HG03571 (cell line): ENCODE measurements around the gene HHAT.

Experiments used
- ATAC-seq: cut with Tn5 transposase; IDR thresholded peaks from one replicate; pipeline ENCODE4 v1.9.1; 2021; ENCODE audit not compliant: unreplicated experiment

Gene HHAT

DNA sequence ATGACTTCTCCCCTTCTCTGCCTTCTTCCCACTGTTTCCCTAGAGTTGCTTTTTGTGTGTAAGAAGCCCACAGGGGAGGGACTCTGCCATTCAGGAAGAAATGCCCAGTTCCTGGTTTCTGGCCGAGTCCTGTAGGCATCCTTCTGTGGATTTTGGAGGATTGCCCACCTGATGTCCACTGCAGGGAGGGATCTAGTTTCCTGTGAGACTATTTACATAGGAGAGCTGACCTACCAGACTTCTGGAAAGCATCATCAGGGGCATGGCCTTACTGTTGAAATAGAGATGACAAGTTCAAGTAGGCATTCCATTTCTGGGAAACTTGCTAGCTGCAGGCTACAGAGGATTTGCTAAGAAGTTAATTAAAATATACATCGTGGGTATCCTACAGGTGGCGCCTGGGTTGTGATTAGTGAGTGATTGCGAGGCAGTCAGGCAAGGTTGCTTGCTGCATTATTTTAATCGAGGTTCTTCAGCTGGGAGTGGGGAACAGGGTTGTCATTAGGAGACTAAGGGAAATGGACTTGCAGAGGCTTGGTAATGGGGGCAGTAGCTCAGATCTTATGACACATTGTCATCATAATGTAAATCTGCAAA lies 148.7 kb downstream of the HHAT start:
- ATAC-seq, result no peak

DNA sequence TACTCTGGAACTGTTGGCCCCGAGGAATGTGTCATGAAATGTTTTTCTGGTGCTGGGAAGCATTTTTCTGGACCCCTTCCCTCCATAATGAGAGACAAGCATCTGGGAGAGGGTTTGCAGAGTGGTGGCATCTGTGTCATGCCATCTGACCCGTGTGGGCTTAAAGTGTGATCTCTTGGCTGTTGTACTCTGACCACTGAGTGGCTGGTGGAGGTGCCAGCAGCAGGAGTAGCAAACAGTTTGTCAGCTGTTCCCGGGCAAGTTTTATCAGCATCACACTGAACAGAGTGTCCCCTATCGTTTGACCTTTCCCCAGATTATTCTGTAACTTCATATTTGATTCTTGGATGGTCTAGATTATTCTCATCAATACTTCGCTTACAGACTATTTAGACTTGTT lies 150.1 kb downstream of the HHAT start:
- no peak for ATAC-seq

DNA sequence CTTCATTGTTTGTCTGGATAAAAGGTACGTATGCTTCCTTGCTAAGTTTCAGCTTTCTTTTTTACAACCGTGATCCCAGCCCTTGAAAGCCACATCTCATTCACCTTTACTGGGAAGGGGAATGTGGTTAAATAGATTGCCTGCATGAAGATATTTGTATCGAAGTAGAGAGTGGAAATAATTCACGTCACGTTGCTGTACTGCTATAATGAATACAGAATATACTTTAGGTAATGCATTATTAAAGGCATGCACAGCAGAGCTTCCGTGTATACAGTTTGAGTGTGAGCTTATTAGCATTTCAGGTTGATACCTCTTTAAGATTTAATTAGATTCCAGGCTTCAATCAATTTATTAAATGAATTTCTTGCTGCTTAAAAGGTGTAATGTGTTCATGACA lies 153.8 kb downstream of the HHAT start:
- ATAC-seq, result no peak

DNA sequence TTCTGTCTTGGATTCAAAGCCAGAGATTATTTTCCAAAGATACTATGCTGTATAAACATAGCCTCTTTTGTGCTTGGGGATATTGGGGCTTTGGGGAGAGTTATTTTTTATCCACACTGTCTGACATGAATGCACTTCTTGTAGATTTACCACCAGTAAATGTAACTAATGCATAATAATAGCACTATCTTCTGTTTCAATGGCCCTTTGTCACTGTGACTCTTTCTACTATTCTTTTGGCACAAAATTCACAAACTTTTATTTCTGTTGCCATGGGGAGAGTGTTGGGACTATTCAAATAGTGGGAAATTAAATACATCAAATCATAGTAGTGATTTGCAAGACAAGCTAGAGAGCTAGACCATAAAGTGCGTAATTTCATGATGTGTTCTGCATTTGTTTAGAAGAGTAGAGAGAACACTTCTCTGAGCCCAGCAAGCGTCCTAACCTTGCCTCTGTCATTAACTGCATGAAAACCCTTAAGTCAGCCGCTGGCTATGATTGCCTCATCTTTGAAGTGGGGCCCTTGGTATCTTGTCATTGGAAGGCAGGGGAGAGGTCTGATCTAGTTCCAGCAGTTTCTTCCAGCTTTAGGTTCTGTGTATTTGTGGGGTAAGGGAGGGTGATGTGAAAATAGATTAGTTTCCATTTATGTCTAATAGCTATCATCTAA lies 154.4 kb downstream of the HHAT start:
- ATAC-seq, result no peak

DNA sequence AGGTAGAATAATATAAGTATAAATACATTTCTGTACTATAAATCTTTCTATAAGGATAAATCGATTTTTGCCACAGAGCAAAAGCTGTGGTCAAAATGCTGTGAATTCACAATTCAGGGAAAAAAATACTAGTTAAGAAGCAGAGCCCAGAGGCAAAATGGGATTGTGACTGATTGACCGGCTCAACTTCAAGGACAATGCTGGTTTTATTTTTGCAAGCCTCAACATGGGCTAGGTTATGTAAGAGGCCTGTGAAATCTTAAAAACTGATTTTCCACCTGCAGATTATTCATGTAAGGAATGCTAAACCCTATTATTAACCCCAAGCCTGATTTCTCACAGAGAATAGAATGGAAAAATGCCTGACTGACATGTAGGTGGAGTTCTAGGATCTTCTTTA lies 155.1 kb downstream of the HHAT start:
- ATAC-seq, result no peak

DNA sequence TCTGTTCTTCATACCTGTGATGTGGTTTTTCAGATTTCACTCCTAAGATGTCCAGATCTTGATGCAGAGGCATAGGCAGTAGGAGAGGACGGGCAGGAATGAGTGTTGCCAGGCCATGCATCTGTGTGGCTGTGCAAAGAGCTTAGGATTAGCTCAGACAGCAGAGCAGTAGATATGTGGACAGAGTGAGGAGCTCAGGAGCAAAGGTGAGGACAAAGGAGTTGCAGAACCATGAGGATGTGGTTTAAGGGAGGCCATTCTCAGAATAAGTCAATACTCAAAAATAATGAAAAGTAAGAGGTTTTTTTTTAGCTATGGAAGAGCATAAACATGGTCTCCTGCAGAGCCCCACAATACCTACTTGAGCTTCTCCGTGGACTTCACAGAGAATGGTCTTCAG lies 158.3 kb downstream of the HHAT start:
- no peak for ATAC-seq

DNA sequence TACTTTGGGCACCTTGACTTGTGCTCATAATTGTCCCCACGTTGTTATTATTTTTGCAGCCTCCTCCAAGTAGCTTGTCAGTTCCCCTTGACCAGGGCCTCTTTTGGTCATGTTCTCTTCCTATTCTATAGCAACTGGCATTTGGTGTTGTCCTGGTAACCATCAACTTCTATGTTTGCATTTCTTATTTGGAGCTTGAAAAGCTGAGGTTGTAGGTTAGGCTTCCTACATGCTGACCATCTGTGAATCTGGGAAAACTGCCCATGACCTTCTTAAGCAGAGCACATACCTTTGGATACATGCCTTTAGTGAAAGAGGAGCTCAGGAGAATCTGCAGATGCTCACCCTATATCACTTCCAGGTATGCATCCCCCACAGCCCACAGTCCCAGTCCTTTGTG lies 160.8 kb downstream of the HHAT start:
- ATAC-seq, result no peak

DNA sequence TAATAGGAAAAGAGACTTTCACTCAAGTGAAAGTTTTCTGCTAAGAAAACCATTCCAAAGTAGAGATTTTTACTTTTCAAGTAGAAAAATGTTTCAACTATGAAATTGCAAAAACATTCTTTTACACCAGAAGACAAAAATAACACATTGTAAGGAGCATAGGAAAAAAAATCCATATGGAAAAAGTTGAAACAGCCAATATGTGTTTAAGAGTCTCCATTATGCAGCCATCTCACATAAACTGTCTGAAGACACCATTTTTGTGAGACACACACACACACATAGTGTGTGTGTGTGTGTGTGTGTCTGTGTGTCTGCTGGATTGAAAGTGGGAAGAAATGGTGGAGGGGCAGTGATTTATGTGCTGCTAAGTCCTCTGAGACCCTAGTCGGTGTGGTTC lies 162.1 kb downstream of the HHAT start:
- ATAC-seq, result no peak

DNA sequence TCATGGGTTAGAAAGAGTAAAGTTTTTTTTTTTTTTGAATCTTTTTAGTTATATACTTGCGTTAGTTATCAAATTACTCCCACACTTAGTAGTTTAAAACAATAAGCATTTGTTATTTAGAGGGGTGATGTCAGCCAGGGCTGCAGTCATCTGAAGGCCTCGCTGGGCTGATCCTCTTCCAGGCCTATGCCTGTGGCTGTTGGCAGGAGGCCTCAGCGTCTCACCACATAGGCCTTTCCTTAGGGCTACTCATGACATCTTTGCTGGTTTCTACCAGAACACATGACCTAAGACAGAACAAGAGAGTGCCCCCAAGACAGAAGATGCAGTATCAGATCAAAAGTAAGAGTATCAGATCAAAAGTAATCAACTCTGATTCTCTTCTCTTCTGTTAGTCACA lies 167.4 kb downstream of the HHAT start:
- no peak for ATAC-seq

DNA sequence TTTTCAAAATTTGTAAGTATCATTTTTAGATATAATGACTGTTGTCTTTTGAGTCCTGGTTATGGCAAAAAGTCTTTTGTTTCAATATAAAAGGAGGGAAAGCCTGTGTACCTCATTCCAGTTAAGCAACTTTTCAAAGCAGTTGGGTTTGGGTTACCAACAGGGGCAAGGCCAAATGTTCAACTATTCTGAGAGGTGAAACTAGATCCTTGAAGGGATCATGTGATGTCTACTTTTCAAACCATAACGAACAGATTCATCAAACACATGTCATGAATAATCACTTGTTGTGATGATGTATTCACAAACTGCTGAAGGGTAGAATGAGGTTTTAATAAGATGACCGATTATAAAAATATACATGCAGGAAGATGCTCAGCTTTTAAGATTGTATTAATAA lies 171.3 kb downstream of the HHAT start:
- ATAC-seq, result no peak

DNA sequence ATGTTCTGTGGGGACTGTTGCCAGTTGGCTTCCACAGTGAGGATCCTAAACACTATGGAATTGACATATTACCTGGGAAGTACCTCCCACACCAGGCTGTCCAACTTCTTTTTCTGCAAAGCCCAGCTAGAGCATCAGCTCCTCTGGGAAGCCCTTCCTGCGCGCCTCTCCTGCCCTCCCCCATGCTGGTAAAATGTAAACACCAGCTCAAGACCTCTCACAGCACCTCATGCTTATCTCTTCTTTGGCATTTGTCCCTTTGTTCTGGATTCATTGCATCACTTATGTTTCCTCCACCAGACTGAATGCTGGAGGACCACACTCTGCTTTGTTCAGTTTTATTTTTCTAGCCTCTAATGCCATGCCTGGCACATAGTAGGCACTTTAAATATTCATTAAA lies 172.1 kb downstream of the HHAT start:
- no peak for ATAC-seq

DNA sequence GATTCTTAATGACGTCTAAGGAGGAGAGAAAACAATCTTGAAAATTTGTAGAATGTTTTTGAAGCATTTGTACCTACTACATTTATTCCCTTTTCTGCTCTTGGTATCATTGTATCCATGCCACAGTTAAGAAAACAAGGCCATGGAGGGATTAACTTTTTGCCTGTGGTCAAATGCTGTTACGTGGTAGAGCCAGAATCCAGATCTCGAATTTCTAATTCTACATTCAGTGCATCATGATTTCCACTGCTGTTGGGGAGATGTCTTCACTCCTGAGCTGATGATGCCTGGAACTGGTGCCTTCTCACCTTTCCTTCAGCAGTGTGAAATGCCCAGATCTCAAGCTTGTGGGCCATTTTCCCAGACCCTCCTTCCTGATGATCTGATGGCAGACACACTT lies 175.6 kb downstream of the HHAT start:
- no peak for ATAC-seq

DNA sequence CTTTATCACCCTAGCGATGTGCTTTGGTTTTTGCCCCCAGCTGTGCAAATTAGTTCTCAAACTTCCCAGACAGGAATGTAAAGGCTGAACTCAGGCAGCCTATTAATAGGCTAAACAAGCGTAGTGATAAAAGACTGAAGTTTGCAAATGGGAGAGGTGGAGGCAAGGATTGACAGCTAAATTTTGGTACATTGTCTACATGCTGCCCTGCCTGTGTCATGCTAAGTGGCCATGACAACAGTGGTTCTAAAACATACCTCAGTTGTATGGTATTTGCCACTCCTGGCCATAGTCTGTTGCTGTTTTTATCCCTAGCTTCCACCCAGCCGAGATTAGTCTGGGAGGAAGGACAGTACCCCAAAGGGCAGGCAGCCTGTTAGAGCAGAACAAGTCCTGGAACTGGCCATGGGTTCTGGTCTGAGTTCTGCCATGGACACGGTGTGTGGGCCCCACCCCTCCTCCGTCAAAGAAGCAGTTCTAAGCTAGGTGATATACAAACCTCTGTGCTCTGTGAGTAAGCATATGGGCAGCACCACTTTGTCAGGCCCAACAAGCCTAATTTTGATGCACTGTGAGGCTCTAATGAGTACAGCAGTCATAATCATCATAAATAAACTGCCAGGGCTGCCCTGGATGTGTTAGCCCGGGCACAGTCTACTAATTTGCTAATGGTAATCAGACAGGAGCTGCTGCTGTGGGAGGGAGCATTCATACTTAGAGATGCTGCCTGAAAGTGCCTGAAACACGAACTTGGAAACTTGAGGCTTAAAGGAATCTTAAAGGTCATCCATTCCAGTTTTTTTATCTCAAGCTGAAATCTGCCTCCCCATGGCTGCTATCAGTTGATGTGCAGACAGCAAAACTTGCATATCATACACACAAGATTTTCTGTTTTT lies 177.1 kb downstream of the HHAT start:
- no peak for ATAC-seq

DNA sequence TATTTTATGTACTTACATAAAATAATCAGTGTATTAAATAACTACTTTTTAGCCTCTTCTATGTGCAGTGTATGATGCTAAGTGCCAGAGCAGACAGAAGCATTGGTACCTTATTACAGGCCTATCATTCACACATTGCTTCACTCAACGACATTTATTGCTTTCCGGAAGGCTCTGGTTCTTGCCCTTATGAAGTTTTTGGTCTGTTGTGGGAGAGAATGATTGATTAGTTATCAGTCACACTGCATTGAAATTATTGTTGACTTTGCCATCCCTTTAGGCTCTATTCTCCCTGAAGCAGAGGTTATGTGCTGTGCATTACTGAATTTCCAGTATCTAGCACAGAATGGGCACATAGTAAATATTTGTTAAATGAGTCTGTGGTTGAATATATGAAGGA lies 178.0 kb downstream of the HHAT start:
- no peak for ATAC-seq

DNA sequence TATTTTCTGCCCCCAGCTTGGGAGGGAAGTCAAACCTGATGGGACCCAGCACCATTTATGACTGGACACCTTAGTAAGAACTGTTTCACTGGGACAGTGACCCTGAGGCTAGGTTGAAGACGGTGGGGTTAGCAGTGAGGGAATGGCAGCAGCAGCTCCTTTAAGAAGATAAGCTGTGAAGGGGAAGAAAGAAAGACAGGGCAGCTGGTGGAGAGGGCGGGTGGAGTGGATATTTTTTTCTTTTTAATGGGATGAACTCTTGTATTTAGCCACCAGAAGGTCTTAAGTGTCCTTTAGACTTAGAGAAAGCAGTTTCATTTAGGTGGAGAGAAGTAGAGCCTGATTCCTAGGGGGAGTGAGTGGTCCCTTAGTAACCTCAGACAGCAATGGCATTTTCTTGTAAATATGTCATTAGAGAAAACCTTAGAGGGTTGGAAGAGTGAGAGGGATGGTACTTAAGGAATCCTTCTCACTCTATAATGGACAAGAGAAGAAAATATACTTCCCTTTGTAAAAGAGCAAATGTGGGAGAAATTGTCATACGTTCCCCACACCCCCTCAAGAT lies 187.5 kb downstream of the HHAT start:
- ATAC-seq, result no peak

DNA sequence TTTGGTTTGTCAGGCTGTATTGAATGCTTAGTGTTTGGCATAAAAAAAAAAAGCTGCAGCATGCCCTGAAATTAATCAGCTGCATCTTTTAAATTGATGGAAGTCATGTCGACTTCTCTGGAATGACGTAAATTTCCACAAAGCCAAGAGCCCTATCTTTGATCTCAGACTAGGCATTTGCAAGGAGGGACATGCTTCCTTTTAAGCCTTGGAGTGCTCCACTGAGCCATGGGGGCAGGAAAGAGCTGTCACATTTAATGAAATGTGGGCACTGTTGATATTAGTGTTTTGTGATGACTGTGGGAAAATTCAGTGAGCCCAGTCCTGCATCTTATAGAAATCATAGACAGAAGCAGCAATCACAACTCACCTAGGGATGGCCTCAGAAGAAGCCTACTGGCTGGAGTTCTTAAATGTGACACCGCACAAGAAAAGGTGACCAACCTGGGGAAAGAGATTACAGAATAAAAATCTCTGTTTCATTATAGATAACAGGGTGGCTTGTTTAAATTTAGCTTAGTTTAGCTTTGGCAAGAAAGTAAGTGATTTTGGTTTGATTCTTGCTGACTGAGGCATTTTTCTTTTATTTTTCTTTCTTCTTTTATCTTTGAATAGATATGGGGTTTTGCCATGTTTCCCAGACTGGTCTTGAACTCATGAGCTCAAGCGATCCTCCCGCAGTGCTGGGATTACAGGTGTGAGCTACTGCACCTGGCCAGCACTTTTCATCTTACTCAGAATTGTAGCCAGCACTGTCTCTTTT lies 188.2 kb downstream of the HHAT start:
- no peak for ATAC-seq

DNA sequence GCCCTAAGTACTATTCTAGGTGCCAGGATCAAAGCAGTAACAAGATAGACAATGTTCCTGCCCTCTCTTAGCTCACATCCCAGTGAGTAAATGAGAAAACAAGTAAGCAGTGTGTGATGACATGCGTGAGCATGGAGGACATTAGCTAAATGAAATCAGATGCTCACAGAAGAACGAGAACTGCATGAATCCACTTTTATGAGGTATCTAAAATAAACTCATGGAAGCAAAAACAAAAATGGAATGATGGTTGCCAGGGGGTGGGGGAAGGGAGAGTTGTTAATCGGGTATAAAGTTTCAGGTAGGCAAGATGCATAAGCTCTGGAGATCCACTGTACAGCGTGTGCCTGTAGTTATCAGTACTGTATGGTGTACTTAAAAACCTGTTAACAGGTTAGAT lies 195.1 kb downstream of the HHAT start:
- ATAC-seq, result no peak

DNA sequence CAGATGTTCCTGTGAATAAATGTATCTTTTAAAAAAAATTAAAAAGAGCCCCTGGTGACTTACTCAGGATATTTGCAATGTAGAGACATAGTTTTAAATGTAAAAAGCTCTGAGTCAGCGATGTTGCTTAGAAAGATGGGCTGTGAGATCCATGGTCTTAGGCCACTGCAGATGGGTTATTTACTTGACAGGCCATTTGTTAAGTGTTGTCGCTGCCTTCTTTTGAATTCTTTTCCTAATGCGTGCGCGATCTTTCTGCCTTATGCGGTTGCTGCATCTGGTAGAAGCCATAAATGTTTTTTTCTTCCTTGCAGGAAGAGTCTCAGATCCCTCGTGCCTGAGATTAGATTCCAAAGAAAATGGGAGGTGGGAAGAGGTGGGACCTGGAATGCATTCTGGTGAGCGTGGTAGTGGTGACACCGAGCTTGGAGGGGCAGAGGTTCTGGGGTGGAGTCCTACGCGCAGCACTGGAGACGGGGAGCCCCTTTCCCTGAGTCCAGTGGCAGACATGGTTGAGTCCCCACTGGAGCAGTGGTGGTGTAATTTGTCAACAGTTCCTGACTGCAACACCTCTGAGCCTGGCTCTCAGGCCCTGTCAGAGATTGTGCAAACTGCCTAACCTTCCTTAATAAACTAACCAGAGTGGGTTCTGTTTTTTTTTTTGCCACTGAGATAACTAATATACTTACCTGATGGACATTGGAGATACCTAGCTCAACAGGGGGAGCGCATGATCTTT lies 197.2 kb downstream of the HHAT start:
- no peak for ATAC-seq

DNA sequence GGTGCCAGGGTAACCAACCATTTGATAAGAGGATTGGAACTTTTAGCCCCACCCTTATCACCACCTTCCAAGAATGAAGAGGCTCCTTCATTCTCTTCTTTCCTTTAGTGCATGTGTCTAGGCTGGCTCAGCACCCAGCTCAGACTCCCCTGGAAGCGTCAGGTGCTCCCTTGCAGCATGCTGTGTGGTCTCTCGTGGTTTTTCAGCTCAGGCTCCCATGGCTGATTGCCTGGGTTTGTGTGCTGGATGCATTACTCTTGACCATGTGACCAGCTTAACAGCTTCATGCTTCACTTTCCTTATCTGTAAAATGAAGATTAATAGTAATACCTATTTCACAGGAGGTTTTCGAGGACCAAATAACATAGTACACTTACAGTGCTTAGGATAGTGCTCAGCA lies 198.4 kb downstream of the HHAT start:
- no peak for ATAC-seq

DNA sequence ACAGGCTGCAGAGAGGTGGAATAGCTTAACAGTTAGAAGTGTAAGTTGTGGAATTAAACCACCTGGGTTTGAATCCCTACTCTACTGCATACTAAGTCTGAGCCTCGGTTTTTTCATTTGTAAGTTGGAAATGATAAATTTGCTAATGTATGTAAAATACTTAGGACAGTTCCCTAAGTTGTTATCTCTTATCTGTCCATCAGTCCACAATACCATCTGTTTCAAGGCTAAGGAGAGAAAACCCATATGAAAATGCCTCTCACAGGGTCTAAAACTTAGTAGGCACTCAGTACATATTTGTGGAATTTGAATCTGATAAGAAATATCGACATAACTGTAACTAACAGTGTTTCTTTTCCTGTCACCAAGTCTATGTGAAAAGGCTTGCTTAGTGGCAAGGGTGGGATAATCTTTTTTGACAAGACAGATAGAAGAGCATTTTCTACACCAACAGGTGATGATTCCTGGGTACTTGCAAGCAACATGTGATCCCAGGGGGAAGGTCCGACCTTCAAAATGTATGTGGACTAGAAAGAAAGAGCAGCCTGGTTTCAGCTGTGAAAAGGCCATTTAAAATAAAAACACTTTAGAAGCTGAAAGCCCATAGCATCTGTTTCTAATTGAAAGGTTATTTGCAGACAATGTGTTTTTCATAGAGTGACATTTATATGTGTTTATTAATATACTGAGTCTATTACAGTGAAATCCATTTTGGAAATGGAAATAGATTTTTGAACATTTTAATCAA lies 202.9 kb downstream of the HHAT start:
- no peak for ATAC-seq
